Pancreas (tissue), 10 donors: ENCODE data around the gene RNPEPL1. TPM values are rescaled to one million over a fixed set of nuclear protein-coding genes. Genes with fewer than 3 reads are reported as not detected.

Experiments used
- ATAC-seq, 4 donors: fragments of 200-7000 bp; cut with Tn5 transposase; one replicate each; pipeline versions ENCODE4 v1.8.0 to v1.9.1; 2020; ENCODE audit warnings: mild to moderate bottlenecking in 4 of 4, moderate library complexity in 4 of 4
- DNase-seq, 6 donors: peaks; one replicate each; pipeline ENCODE4 v3.0.0-alpha.2; 2020
- FAIRE-seq: peaks from 2 replicates; lab custom pipeline; 2012; peaks lifted over from hg19 to GRCh38; lab: Jason Lieb, UNC
- H3K27ac ChIP-seq, 4 donors: fragments of 200-600 bp; sonication (generic); 1 replicate in 3 of 4; 2 replicates in 1 of 4; pipeline versions ENCODE4 v1.5.0 to v1.8.0; 2020
- H3K27me3 ChIP-seq, 4 donors: fragments of 200-600 bp; one replicate each; pipeline ENCODE4 v1.8.0; 2021
- H3K36me3 ChIP-seq, 3 donors: fragments of 200-600 bp; sonication (generic) in 1 of 3; one replicate each; pipeline versions ENCODE4 v1.5.0 to v1.8.0; 2020 to 2021
- H3K4me1 ChIP-seq, 3 donors: fragments of 200-600 bp; one replicate each; pipeline ENCODE4 v1.8.0; 2021
- H3K4me3 ChIP-seq, 4 donors: fragments of 200-600 bp; sonication (generic) in 2 of 4; one replicate each; pipeline versions ENCODE4 v1.5.0 to v1.8.0; 2020 to 2021
- H3K9me3 ChIP-seq, 4 donors: fragments of 200-600 bp; one replicate each; pipeline ENCODE4 v1.8.0; 2021
- WGBS, 2 donors: extraction: QIAGEN DNeasy Blood & Tissue Kit; methylation state at CpG; one replicate each; pipeline ENCODE4 v1.1.7; 2013; 5-methylcytosine and 5-hydroxymethylcytosine counted together
- intact Hi-C, 3 donors: fragments of 100-400 bp; cut with DNase I; formaldehyde crosslinking; loops; one replicate each; pipeline versions ENCODE4 v1.11.1 to v1.14.2; 2022
- polyA plus RNA-seq, 2 donors: library from polyadenylated mRNA; stranded (reverse); fragments of 200-250 nt; gene quantifications; one replicate each; pipeline ENCODE4 v1.2.3, GENCODE V29; 2013
- total RNA-seq, 6 donors: library from RNA; stranded (reverse); fragmentation: NEBNext Ultra II Directional in 4 of 6; extraction: Animal tissue kit (Norgen Biotek cat#: 25700) in 4 of 6; gene quantifications; one replicate each; pipeline versions ENCODE4 v1.2.1 to v1.2.4, GENCODE V29; 2021 to 2023
- TF ChIP-seq, protein P1 (sequence below), 4 donors: fragments of 200-600 bp; sonication (generic) in 3 of 4; IDR thresholded peaks; one replicate each; pipeline versions ENCODE4 v1.5.0 to v1.8.0; 2021; ENCODE audit warnings: antibody characterized with exemption in 4 of 4
- donor health status: healthy with polysubstance abuse.
- donor health status: DM: no; HTN: no; CAD: no; lungs with moderate emphysema.
- donor health status: DM: no; HTN: no; CAD: no.
- donor health status: control.
- donor health status: control.
- donor health status: Bipolar disorder and iron deficiency.
- donor health status: DM: yes; HTN: yes; CAD: no.
- donor health status: DM: no; HTN: no; CAD: no.
- donor health status: DM: no; HTN: no; CAD: no.
- donor health status: DM: yes; HTN: yes; CAD: no.

Gene RNPEPL1
- total and polyA plus RNA-seq, 8 donors = 37.1 to 195 (median 43.9) TPM

GRCh38 chr2:240626531-240627300 is 58.4 kb downstream of the RNPEPL1 start:
- intact Hi-C loops = no loop called here
- WGBS, 2 donors = 43 to 46% methylated on average over 21 of the region's 21 CpGs
- H3K27me3 ChIP-seq = no peaks in the 10 kb centered on the region
- no peak for FAIRE-seq
- H3K36me3 ChIP-seq = no peaks in the 10 kb centered on the region
- H3K27ac ChIP-seq = no peak overlapping the region
- H3K4me3 ChIP-seq = no peak overlapping the region
- H3K9me3 ChIP-seq = no peaks in the 10 kb centered on the region
- DNase-seq = peak in 3 of 6 donors; percentile 11 to 66 (median 50)
- TF ChIP-seq, protein P1, sequence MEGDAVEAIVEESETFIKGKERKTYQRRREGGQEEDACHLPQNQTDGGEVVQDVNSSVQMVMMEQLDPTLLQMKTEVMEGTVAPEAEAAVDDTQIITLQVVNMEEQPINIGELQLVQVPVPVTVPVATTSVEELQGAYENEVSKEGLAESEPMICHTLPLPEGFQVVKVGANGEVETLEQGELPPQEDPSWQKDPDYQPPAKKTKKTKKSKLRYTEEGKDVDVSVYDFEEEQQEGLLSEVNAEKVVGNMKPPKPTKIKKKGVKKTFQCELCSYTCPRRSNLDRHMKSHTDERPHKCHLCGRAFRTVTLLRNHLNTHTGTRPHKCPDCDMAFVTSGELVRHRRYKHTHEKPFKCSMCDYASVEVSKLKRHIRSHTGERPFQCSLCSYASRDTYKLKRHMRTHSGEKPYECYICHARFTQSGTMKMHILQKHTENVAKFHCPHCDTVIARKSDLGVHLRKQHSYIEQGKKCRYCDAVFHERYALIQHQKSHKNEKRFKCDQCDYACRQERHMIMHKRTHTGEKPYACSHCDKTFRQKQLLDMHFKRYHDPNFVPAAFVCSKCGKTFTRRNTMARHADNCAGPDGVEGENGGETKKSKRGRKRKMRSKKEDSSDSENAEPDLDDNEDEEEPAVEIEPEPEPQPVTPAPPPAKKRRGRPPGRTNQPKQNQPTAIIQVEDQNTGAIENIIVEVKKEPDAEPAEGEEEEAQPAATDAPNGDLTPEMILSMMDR (IDR thresholded peaks at IDR 0.05) = no peak
- ATAC-seq = peak in 2 of 4 donors; percentile 32 to 36
- H3K4me1 ChIP-seq = no peaks in the 10 kb centered on the region

DNA sequence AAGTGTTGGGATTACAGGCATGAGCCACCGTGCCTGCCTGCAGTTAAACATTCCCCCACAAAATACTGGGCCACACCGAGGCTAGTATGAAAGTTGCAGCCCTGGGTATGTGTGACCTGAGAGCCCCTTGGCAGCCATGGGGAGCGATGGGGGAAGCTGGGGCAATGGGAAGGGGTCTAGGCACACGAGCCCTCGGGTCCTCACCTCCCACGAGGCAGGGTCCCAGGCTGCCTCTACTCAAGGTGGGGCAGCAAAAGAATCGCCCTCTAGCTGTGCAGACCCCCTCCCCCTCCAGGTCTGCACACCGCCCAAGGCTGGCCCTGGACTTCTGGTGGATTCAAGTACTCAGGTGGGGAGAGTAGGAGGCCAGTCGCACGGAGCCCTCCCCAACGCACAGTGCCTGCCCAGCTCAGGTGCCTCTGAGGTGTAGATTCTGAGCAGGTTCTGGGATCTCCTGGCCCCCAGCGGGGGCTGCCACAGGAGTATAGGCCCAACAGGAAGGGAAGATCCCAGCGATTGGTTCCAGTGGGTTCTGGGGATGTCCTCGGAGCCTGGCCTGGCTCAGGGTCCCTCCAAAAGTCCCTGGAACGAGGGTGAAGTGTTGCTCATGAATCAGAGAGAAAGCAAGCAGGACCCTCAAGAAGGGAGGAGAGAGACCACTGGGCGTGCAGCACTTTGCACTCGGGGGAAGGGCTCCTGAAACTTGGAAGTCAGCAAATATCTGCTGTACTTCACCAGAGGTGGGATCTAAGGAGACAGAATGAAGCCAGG is 59.6 kb downstream of the RNPEPL1 start:
- TF ChIP-seq, protein P1 (IDR thresholded peaks at IDR 0.05) = no peak
- FAIRE-seq (no peak), DNase-seq (peak in 2 of 6 donors; percentile 13 to 56), ATAC-seq (no peak)
- Histone ChIP-seq H3K27ac (no peak overlapping the region), H3K9me3 (no peaks in the 10 kb centered on the region), H3K4me3 (no peak overlapping the region), H3K4me1 (no peaks in the 10 kb centered on the region), H3K27me3 (no peaks in the 10 kb centered on the region), H3K36me3 (no peaks in the 10 kb centered on the region)
- WGBS, 2 donors = 77 to 84% methylated on average over 17 of the region's 17 CpGs
- intact Hi-C loops = no loop called here

DNA sequence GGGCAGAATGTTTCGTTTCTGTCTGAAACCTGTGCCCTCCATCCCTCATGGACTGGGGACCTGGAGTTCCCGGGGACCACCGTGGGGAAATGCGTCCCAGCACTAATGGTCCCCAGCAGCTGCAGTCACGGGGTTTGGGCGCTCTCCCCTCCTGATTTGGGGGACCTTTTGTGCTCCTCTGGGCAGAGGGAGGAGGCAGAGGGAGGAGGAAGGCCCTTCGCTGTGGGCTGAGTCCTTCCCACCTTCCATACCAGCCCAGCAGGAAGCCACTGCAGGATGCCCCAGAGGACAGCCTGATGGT is 60.2 kb downstream of the RNPEPL1 start:
- Histone ChIP-seq H3K9me3 (no peaks in the 10 kb centered on the region), H3K27ac (no peak overlapping the region), H3K36me3 (no peaks in the 10 kb centered on the region), H3K27me3 (no peaks in the 10 kb centered on the region), H3K4me3 (no peak overlapping the region), H3K4me1 (no peaks in the 10 kb centered on the region)
- intact Hi-C loops = no loop called here
- ATAC-seq = no peak
- TF ChIP-seq, protein P1 (IDR thresholded peaks at IDR 0.05) = no peak
- WGBS, 2 donors = 70 to 79% methylated on average over 7 of the region's 7 CpGs
- DNase-seq = peak in 1 of 6 donors; percentile 30
- FAIRE-seq = no peak

GRCh38 chr2:240628808-240629618 is 60.7 kb downstream of the RNPEPL1 start:
- H3K27me3 ChIP-seq = no peaks in the 10 kb centered on the region
- no peak overlapping the region for H3K4me3 ChIP-seq
- DNase-seq (peak in 2 of 6 donors; percentile 13 to 45), FAIRE-seq (no peak), ATAC-seq (no peak)
- no peaks in the 10 kb centered on the region for H3K36me3 ChIP-seq
- H3K9me3 ChIP-seq = no peaks in the 10 kb centered on the region
- intact Hi-C loops = no loop called here
- TF ChIP-seq, protein P1 (IDR thresholded peaks at IDR 0.05) = no peak
- WGBS, 2 donors = 60 to 62% methylated on average over 20 of the region's 20 CpGs
- H3K27ac ChIP-seq = no peak overlapping the region
- no peaks in the 10 kb centered on the region for H3K4me1 ChIP-seq
